Measurements from ENCODE around the gene FHAD1. TPM values are rescaled to one million over a fixed set of nuclear protein-coding genes. Genes with fewer than 3 reads are reported as not detected.

Gene FHAD1
- total and polyA plus RNA-seq, 2 of the 13 experiments (the other 11 are each of a cell fraction or from before 2014, with no cell fraction given), result not detected

GRCh38 chr1:15413563-15414444 is 166.8 kb downstream of the FHAD1 start:
- DNase-seq (ENCODE audit: low spot score), result no peak
- H3K36me3 ChIP-seq (replicated peaks in 1 of 2; ENCODE audit: control insufficient read depth in 1 of 2, insufficient read depth in 2 of 2, low read length in 2 of 2), result peaks cover 0 to 1% of the 10 kb centered on the region in 2 experiments; a peak in 2 of 5 replicates
- WGBS (ENCODE audit: low lambda C conversion rate), result 95% methylated on average over 15 of the region's 20 CpGs
- ChIA-PET CTCF (ENCODE audit: low intra/inter-chr PET ratio, low total read pairs) (no interaction called here), POLR2A (no interaction called here)
- peaks cover 32% of the 10 kb centered on the region for H3K4me1 ChIP-seq (ENCODE audit: insufficient read depth, low read length)
- in situ Hi-C loops (cut with HindIII; ENCODE audit: extremely low pct_ligation_motif_present, low pct_unique_long_range_greater_than_20kb) (no loop called here), intact Hi-C loops (cut with micrococcal nuclease; ENCODE audit: unreplicated experiment) (no loop called here)
- H3K9ac ChIP-seq (ENCODE audit: insufficient read depth, low read depth, low read length), result no peak overlapping the region
- no peak overlapping the region for H2AFZ ChIP-seq (ENCODE audit: low read length)
- 0 out of 5 replicates have a peak, but pooled peaks cover 0 to 5% of the 10 kb centered on the region in 2 experiments for H3K27me3 ChIP-seq (ENCODE audit: control insufficient read depth in 1 of 2, insufficient read depth in 2 of 2, low read length in 2 of 2)
- ATAC-seq, result no peak
- no peak overlapping the region for H3K4me3 ChIP-seq (replicated peaks in 1 of 3; ENCODE audit: insufficient read depth in 1 of 3, low read depth in 2 of 3, low read length in 3 of 3)
- H3K79me2 ChIP-seq (ENCODE audit: insufficient read depth, low read length), result no peaks in the 10 kb centered on the region
- no peak overlapping the region for H3K4me2 ChIP-seq (ENCODE audit: low read depth, low read length)
- H3K9me3 ChIP-seq (ENCODE audit: low read length), result no peaks in the 10 kb centered on the region
- no peak overlapping the region for H3K27ac ChIP-seq (ENCODE audit: extremely low read length, insufficient read depth, low read length)
- FAIRE-seq, result no peak
- H4K20me1 ChIP-seq (ENCODE audit: insufficient read depth, low read length), result no peaks in the 10 kb centered on the region
- BruUV-seq (replicated peaks), result no TSS peak
- TF ChIP-seq PAF1 (CRISPR knock-in tag; IDR thresholded peaks at IDR 0.05) (no peak), CENPT (CRISPR knock-in tag; IDR thresholded peaks at IDR 0.05; ENCODE audit: low read depth) (no peak), ZNF335 (CRISPR knock-in tag; IDR thresholded peaks at IDR 0.05) (no peak), ZBTB1 (CRISPR knock-in tag; IDR thresholded peaks at IDR 0.05; ENCODE audit: borderline replicate concordance) (no peak), NFYC (CRISPR knock-in tag; IDR thresholded peaks at IDR 0.05) (no peak)

- H3K9me3 ChIP-seq (ENCODE audit: low read length), result no peaks in the 10 kb centered on the region
- no TSS peak for BruUV-seq (replicated peaks)
- DNase-seq (ENCODE audit: low spot score) (no peak), ATAC-seq (no peak), FAIRE-seq (no peak)
- H3K4me3 ChIP-seq (replicated peaks in 1 of 3; ENCODE audit: insufficient read depth in 1 of 3, low read depth in 2 of 3, low read length in 3 of 3), result no peak overlapping the region
- ChIA-PET CTCF (ENCODE audit: low intra/inter-chr PET ratio, low total read pairs) (no interaction called here), POLR2A (no interaction called here)
- no peaks in the 10 kb centered on the region for H3K27me3 ChIP-seq (ENCODE audit: control insufficient read depth in 1 of 2, insufficient read depth in 2 of 2, low read length in 2 of 2)
- no peaks in the 10 kb centered on the region for H3K79me2 ChIP-seq (ENCODE audit: insufficient read depth, low read length)
- no peak overlapping the region for H3K27ac ChIP-seq (ENCODE audit: extremely low read length, insufficient read depth, low read length)
- peaks cover 26% of the 10 kb centered on the region for H3K4me1 ChIP-seq (ENCODE audit: insufficient read depth, low read length)
- H3K4me2 ChIP-seq (ENCODE audit: low read depth, low read length), result no peak overlapping the region
- no peak overlapping the region for H3K9ac ChIP-seq (ENCODE audit: insufficient read depth, low read depth, low read length)
- H4K20me1 ChIP-seq (ENCODE audit: insufficient read depth, low read length), result no peaks in the 10 kb centered on the region
- peaks cover 0 to 1% of the 10 kb centered on the region in 2 experiments; a peak in 2 of 5 replicates for H3K36me3 ChIP-seq (replicated peaks in 1 of 2; ENCODE audit: control insufficient read depth in 1 of 2, insufficient read depth in 2 of 2, low read length in 2 of 2)
- in situ Hi-C loops (cut with HindIII; ENCODE audit: extremely low pct_ligation_motif_present, low pct_unique_long_range_greater_than_20kb), result no loop called here
- 94% methylated on average over 10 of the region's 10 CpGs for WGBS (ENCODE audit: low lambda C conversion rate)
- intact Hi-C loops (cut with micrococcal nuclease; ENCODE audit: unreplicated experiment), result no loop called here
- no peak overlapping the region for H2AFZ ChIP-seq (ENCODE audit: low read length)
- no peak for TF ChIP-seq PAF1 (CRISPR knock-in tag; IDR thresholded peaks at IDR 0.05)
- no peak for TF ChIP-seq NR2F6 (IDR thresholded peaks at IDR 0.05)
- TF ChIP-seq NR2F6 (CRISPR knock-in tag; IDR thresholded peaks at IDR 0.05), result no peak
- TF ChIP-seq ZBTB49 (CRISPR knock-in tag; IDR thresholded peaks at IDR 0.05; ENCODE audit: borderline replicate concordance), result no peak
- TF ChIP-seq RBM39 (IDR thresholded peaks at IDR 0.05; ENCODE audit: low read depth, low read length, poor library complexity, severe bottlenecking), result no peak
- TF ChIP-seq KLF11 (CRISPR knock-in tag; IDR thresholded peaks at IDR 0.05), result no peak
- no peak for TF ChIP-seq PRDM10 (CRISPR knock-in tag; IDR thresholded peaks at IDR 0.05; ENCODE audit: low read depth)
Measured at GRCh38 chr1:15414445-15414983, 167.5 kb downstream of the FHAD1 start.

Measured in HepG2 (cell line).